22Rv1 (cell line): ENCODE data around the gene MEG3.
"Not testable (repeated sequence)": the region's sequence is repeated elsewhere in the genome, so short reads cannot be mapped to it uniquely, and the experiment has no call there.

Source experiments
- H3K27ac ChIP-seq: fragments of 450-650 bp; 2 replicates; pipeline ENCODE4 v1.5.1; 2017
- CTCF ChIP-seq: fragments of 450-650 bp; IDR thresholded peaks from 2 replicates; pipeline ENCODE4 v1.5.1; 2017; ENCODE audit warnings: mild to moderate bottlenecking
- ZFX ChIP-seq: fragments of 450-650 bp; IDR thresholded peaks from 2 replicates; pipeline ENCODE4 v1.6.1; 2017; ENCODE audit warnings: antibody characterized with exemption, borderline replicate concordance

The MEG3 gene

DNA sequence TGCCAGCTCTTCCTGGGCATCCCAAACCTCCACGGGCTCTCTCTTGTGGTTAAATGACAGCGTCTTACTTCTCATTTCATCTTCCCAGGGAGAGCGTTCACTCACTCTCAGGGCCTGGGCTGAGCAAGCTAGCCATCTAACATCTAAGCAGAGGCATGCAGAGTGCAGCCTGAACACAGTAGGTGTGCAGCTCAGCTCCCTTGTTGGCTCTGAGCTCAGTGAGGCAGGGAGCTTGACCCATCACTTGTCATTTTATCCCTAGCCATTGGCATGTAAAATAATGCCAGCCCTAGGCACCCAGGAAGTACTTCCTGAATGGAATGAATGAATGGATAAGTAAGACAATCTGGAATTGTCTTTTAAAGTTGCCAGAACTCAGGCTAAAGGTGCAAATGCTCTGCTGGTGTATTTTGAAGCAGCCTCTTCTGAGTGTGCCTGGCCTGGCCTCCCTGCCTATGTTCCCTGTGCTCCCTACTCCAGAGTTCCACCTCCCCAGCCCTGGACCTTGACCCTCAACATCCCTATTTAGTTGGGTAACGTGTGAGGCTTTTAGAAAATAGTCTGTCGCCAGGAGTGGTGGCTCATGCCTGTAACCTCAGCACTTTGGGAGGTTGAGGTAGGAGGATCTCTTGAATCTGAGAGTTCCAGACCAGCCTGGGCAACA lies 9.5 kb upstream of the MEG3 start:
- H3K27ac ChIP-seq: no peak overlapping the region
- TF ChIP-seq ZFX (no peak), CTCF (no peak)

DNA sequence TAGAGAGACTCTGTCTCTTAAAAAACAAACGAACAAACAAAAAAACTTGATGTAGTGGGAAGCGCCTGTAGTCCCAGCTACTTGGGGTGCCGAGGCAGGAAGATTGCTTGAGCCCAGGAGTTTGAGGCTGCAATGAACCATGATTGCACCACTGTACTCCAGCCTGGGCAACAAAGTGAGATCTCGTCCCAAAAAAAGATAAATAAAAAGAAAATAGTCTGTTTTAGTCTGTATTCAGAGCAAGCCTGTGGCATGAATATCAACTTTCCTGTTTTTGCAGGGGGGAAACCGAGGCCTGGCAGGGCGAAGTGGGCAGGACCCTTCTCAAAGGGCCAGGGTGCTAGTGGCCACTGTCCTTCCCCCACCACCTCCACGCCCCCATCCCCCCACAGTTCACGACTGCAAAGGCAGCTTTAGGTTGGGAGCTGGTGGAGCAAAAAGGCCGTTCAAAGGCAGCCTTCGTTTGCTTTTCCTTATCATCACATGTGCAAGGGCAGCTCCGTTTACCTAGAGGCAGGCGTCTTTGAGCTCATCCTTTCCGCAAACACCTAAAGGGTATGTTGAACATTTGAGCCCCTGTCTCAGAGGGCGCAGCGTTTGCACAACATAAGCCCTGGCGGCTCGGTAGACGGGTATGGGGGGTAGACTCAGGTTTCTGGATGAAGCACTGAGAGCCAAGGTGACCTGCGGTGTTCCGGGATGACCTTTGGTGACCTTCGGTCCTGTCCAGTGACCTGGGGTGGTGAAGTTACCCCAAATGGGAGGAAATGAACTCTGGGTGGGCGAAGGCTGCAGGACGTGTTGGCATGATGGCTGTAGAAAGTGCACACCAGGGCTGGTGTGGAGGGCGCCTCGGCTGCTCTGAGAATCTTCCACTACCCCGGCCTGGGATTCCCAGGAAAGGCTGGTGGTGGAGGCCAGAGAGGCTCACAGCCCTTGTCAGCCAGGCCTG lies 8.7 kb upstream of the MEG3 start:
- TF ChIP-seq ZFX: no peak
- TF ChIP-seq CTCF: no peak

DNA sequence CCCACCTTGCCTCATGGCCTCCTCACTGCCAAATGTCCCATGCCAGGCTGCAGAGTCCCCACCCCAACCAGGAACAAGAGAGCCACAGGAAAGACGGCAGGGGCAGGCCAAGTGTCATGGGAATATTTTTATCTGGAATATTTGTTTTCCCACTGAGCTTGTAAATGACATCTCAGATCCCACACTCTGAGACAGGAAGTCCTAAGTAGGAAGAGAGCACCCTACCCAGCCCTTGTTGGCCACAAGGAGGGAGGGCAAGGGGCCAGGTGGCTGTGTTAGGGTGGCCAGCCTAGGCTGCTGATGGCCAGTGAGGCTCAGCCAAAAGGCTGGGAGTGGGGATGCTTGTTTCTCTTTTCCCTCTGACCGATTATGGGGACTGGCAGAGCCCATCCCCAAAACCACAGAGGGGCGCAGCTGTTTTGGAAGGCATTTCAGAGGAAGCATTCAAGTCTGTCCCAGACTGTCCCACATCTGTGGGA lies 7.7 kb upstream of the MEG3 start:
- TF ChIP-seq CTCF: no peak
- TF ChIP-seq ZFX: no peak
- no peak overlapping the region for H3K27ac ChIP-seq

More for the DNA sequence above, 8.7 kb upstream of the MEG3 start:
- no peak overlapping the region for H3K27ac ChIP-seq

GRCh38 chr14:100818923-100819322 lies 7.0 kb upstream of the MEG3 start:
- not testable (repeated sequence) for H3K27ac ChIP-seq

GRCh38 chr14:100819453-100819828 lies 6.5 kb upstream of the MEG3 start:
- H3K27ac ChIP-seq: no peak overlapping the region
- TF ChIP-seq CTCF (no peak), ZFX (no peak)

DNA sequence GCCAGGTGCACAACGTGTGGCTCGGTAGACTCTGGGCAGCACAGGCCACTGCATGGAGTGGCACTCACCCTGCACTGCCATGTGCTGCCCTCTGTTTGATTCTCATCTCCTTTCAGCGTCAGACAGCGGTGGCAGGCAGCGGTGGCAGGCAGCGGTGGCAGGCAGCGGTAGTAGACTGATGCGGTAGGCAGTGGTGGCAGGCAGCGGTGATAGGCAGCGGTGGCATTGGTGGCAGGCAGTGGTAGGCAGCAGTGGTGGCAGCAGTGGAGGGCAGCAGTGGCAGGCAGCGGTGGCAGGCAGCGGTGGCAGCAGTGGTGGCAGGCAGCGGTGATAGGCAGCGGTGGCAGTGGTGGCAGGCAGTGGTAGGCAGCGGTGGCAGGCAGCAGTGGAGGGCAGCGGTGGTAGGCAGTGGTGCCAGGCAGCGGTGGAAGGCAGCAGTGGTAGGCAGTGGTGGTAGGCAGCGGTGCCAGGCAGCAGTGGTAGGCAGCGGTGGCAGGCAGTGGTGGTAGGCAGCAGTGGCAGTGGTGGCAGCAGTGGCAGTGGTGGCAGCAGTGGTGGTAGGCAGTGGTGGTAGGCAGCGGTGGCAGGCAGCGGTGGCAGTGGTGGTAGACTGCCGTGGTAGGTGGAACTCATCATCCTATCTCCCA lies 6.0 kb upstream of the MEG3 start:
- no peak overlapping the region for H3K27ac ChIP-seq
- TF ChIP-seq CTCF: no peak
- no peak for TF ChIP-seq ZFX

DNA sequence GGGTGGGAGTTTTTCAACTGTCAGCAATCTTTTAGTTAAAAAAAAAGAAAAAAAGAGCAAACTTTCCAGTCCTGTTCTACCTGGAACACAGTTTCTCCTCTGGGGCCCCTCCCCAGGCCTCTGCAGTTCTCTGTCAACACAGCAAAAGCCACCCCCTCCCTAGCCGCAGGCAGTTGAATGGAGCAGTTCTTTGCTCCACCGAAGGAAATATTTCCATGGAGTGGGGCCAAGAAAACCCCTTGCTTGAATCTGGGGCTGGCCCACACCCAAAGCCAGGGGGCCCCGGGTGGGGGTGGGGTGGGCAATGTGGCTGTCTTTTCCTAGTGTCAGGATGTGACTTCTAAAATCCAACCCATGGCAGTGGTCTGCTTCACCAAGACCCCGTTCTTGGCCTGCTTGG lies 5.0 kb upstream of the MEG3 start:
- H3K27ac ChIP-seq: no peak overlapping the region
- TF ChIP-seq ZFX (no peak), CTCF (no peak)
